ENCODE data around the gene CACUL1.
"Not testable (repeated sequence)": the region's sequence is repeated elsewhere in the genome, so short reads cannot be mapped to it uniquely, and the experiment has no call there.

Gene CACUL1

DNA sequence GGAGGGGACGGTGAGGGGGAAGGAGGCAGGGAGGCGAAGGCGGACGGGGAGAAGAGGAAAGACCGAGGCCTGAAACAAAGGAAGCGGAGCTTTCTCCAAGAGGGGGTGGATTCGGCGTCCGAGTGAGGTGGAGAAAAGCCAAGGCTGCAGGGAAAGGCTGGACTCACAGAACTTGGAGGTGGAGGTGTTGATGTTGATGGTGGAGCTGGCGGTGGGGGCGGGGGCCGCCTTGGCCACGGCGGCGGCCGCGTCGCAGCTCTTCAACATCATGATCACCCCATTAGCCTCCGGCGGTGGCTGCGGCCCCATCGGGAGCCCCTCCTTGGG is 578 bp downstream of the CACUL1 start:
- Histone ChIP-seq H3K4me3 (peak overlapping the region; percentile 91), H3K27ac (peak overlapping the region; percentile 69 to 85)
- peak; percentile 76 for DNase-seq (ENCODE audit: low spot score)
- TF ChIP-seq, protein P1, sequence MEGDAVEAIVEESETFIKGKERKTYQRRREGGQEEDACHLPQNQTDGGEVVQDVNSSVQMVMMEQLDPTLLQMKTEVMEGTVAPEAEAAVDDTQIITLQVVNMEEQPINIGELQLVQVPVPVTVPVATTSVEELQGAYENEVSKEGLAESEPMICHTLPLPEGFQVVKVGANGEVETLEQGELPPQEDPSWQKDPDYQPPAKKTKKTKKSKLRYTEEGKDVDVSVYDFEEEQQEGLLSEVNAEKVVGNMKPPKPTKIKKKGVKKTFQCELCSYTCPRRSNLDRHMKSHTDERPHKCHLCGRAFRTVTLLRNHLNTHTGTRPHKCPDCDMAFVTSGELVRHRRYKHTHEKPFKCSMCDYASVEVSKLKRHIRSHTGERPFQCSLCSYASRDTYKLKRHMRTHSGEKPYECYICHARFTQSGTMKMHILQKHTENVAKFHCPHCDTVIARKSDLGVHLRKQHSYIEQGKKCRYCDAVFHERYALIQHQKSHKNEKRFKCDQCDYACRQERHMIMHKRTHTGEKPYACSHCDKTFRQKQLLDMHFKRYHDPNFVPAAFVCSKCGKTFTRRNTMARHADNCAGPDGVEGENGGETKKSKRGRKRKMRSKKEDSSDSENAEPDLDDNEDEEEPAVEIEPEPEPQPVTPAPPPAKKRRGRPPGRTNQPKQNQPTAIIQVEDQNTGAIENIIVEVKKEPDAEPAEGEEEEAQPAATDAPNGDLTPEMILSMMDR (IDR thresholded peaks at IDR 0.05), result no peak

DNA sequence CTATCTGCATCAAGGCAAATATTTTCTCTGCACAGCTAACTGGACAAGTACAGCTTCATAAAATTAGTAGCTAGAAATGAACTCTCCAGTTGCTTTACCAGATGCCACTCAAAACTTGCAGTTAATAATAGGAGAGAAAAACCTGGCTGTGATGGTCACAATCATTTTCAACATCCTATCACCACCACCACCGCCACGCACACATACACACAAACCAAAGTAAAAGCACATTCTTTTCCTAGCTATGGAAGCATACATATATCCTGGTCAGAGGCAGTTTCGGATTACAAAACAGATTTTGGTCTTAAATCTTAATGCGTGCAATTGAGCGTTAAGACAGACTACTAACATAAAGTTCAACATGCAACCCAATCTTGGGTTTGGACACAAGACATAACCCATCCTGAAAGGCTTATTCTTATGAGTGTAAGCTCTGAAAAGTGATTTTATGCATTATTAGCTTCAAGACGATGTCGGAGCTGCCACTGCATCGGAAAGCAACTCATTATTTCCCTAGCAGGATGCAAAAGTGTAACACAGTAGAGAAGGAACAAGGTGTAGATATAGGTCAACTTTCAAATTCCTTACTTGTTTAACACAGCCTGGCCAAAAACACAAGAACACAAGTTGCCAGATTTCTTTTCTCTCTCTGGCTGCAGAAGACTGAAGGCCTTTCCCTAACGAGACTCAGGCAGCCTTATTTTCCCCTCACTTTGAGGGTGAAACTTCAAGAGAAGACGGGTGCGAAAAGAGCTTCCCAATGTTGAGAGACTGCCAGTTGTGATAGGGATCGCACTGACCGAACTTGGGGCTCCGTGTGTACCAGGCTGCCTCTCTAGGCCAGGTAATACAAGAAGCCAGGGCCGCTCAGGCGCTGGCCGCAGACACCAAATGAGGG is 1.2 kb downstream of the CACUL1 start:
- no peak for DNase-seq (ENCODE audit: low spot score)
- H3K27ac ChIP-seq, result peak overlapping the region; percentile 69 to 85
- TF ChIP-seq, protein P1 (IDR thresholded peaks at IDR 0.05), result no peak
- peak overlapping the region; percentile 91 for H3K4me3 ChIP-seq

DNA sequence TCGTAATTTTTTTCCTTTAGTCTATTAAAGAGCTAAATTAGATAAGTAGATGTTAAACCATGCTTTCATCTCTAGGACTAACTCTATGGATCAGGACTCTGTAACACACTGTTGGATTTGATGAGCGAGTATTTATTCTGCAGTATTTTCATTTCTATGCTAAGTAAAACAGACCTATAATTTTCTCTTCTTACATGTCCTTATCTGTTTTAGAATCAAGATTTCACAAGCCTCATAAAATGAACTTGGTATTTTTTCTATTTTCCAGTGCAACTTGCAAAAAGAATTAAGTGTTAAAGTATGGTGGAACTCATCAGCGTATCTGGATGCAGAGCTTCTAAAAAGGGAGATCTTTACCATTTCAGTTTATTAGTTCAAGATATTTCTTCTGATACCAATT is 2.4 kb downstream of the CACUL1 start:
- no peak overlapping the region for H3K27ac ChIP-seq
- H3K4me3 ChIP-seq, result peak overlapping the region; percentile 91
- DNase-seq (ENCODE audit: low spot score), result no peak
- TF ChIP-seq, protein P1 (IDR thresholded peaks at IDR 0.05), result no peak

- TF ChIP-seq, protein P1 (IDR thresholded peaks at IDR 0.05), result no peak
- no peak for DNase-seq (ENCODE audit: low spot score)
- no peak overlapping the region for H3K4me3 ChIP-seq
- no peak overlapping the region for H3K27ac ChIP-seq
Measured at GRCh38 chr10:118751265-118751664, 3.5 kb downstream of the CACUL1 start.

GRCh38 chr10:118748041-118748440 is 6.7 kb downstream of the CACUL1 start:
- H3K27ac ChIP-seq, result no peak overlapping the region
- TF ChIP-seq, protein P1 (IDR thresholded peaks at IDR 0.05), result no peak
- DNase-seq (ENCODE audit: low spot score), result no peak
- no peak overlapping the region for H3K4me3 ChIP-seq

- Histone ChIP-seq H3K27ac (no peak overlapping the region), H3K4me3 (no peak overlapping the region)
- TF ChIP-seq, protein P1 (IDR thresholded peaks at IDR 0.05), result no peak
- no peak for DNase-seq (ENCODE audit: low spot score)
Measured at GRCh38 chr10:118746246-118746645, 8.5 kb downstream of the CACUL1 start.

DNA sequence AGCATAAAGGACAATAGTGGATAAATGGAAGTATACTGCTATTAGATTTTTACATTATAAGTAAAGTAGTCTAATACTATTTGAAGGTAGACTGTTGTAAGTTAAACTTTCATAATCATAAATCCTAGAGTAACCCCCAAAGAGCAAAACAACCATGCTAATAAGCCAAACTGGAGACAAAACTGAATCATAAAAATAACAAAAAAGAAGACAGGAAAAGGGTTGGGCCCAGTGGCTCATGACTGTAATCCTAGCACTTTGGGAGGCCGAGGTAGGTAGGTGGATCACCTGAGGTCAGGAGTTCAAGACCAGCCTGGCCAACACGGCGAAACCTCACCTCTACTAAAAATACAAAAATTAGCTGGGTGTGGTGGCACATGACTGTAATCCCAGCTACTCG is 9.7 kb downstream of the CACUL1 start:
- H3K4me3 ChIP-seq, result no peak overlapping the region
- DNase-seq (ENCODE audit: low spot score), result no peak
- TF ChIP-seq, protein P1 (IDR thresholded peaks at IDR 0.05), result no peak
- no peak overlapping the region for H3K27ac ChIP-seq

DNA sequence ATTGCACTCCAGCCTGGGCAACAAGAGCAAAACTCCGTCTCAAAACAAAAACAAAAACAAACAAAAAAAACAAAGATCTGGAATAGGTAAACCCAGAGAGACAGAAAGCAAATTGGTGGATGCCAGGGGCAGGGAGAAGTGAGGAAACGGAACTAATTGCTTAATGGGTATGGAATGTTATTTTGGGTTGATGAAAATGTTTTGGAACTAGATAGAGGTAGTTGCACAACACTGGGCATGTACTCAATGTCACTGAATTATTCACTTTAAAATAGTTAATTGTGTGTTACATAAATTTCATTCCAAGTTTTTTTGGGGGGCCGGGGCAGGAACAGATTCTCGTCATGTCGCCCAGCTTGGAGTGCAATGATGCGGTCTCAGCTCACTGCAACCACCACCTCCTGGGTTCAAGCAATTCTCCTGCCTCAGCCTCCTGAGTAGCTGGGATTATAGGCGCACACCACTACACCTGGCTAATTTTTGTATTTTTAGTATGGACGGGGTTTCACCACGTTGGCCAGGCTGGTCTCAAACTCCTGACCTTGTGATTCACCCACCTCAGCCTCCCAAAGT is 10.3 kb downstream of the CACUL1 start:
- not testable (repeated sequence) for H3K4me3 ChIP-seq; DNase-seq (ENCODE audit: low spot score)
- H3K27ac ChIP-seq, result peak overlapping the region in 1 of 2 donors; percentile 27
